Natural killer cell (primary cell): ENCODE results near the gene DIAPH2. TPM values are rescaled to one million over a fixed set of nuclear protein-coding genes. Genes with fewer than 3 reads are reported as not detected.

Experiments used
- ATAC-seq, 3 donors: fragments of 150-1000 bp in 2 of 3; fragments of 200-7000 bp in 1 of 3; cut with Tn5 transposase; 1 replicate in 1 of 3; 2 replicates in 2 of 3; pipeline ENCODE4 v1.10.0; 2021; ENCODE audit warnings: mild to moderate bottlenecking in 2 of 3, moderate library complexity in 2 of 3
- DNase-seq, 2 donors: peaks; one replicate each; pipeline versions ENCODE4 v3.0.0 to v3.0.0-alpha.2; 2013 to 2021; ENCODE audit warnings: mixed read lengths in 1 of 2
- H3K27ac ChIP-seq: one replicate; pipeline ENCODE4 v1.5.1; 2013; ENCODE audit warnings: mild to moderate bottlenecking, low read length
- H3K27me3 ChIP-seq: one replicate; pipeline ENCODE4 v1.6.1; 2013; ENCODE audit warnings: low read length; ENCODE audit not compliant: control insufficient read depth, insufficient read depth
- H3K36me3 ChIP-seq: one replicate; pipeline ENCODE4 v1.6.1; 2013; ENCODE audit warnings: low read length; ENCODE audit not compliant: control insufficient read depth, insufficient read depth
- H3K4me1 ChIP-seq: one replicate; pipeline ENCODE4 v1.6.1; 2013; ENCODE audit warnings: low read length; ENCODE audit not compliant: control insufficient read depth, insufficient read depth
- H3K4me3 ChIP-seq: one replicate; pipeline ENCODE4 v1.5.1; 2013; ENCODE audit warnings: low read length
- H3K9me3 ChIP-seq: one replicate; pipeline ENCODE4 v1.6.1; 2013; ENCODE audit warnings: low read length; ENCODE audit not compliant: control insufficient read depth, insufficient read depth
- H3K27ac Mint-ChIP-seq, 2 donors: one replicate each; pipeline ENCODE4 v1.8.0; 2022; ENCODE audit warnings: mild to moderate bottlenecking in 2 of 2, mixed read lengths in 2 of 2, moderate library complexity in 1 of 2
- H3K27me3 Mint-ChIP-seq, 2 donors: one replicate each; pipeline ENCODE4 v1.8.0; 2022; ENCODE audit warnings: low read depth in 2 of 2, mixed read lengths in 2 of 2
- H3K36me3 Mint-ChIP-seq: one replicate; pipeline ENCODE4 v1.8.0; 2022; ENCODE audit warnings: mixed read lengths
- H3K4me1 Mint-ChIP-seq, 2 donors: one replicate each; pipeline ENCODE4 v1.8.0; 2022; ENCODE audit warnings: mixed read lengths in 2 of 2
- H3K4me3 Mint-ChIP-seq: one replicate; pipeline ENCODE4 v1.8.0; 2022; ENCODE audit warnings: mild to moderate bottlenecking, moderate library complexity, mixed read lengths
- H3K9me3 Mint-ChIP-seq, 2 donors: one replicate each; pipeline ENCODE4 v1.8.0; 2022; ENCODE audit warnings: mixed read lengths in 2 of 2
- WGBS: methylation state at CpG from one replicate; pipeline ENCODE4 v1.1.7; 2013; ENCODE audit warnings: missing lambda C conversion rate; ENCODE audit not compliant: insufficient coverage; 5-methylcytosine and 5-hydroxymethylcytosine counted together
- intact Hi-C: fragments of 100-400 bp; cut with micrococcal nuclease; formaldehyde crosslinking; loops from one replicate; pipeline ENCODE4 v1.14.2; 2022
- total RNA-seq, 4 donors: library from RNA; stranded (reverse); fragments of 120-200 nt in 1 of 4; gene quantifications; one replicate each; pipeline versions ENCODE4 v1.2.3 to v1.2.4, GENCODE V29; 2013 to 2022
- TF ChIP-seq, protein P1 (sequence below): fragments of 200-600 bp; IDR thresholded peaks from one replicate; pipeline ENCODE4 v1.8.0; 2022; ENCODE audit warnings: antibody characterized with exemption

DIAPH2 gene
- total RNA-seq, 3 donors from 2014 or later (not counting 1 experiment from before 2014, with no cell fraction given), result 17.0 to 18.2 (median 17.0) TPM

- intact Hi-C loops, result no loop called here
- H3K9me3 ChIP-seq, result no peaks in the 10 kb centered on the region
- no peaks in the 10 kb centered on the region for H3K9me3 Mint-ChIP-seq
- no peak overlapping the region for H3K27ac ChIP-seq
- no peaks in the 10 kb centered on the region for H3K36me3 ChIP-seq
- no peaks in the 10 kb centered on the region for H3K36me3 Mint-ChIP-seq
- H3K4me1 Mint-ChIP-seq, result no peaks in the 10 kb centered on the region
- H3K27me3 Mint-ChIP-seq, result no peaks in the 10 kb centered on the region
- TF ChIP-seq, protein P1, sequence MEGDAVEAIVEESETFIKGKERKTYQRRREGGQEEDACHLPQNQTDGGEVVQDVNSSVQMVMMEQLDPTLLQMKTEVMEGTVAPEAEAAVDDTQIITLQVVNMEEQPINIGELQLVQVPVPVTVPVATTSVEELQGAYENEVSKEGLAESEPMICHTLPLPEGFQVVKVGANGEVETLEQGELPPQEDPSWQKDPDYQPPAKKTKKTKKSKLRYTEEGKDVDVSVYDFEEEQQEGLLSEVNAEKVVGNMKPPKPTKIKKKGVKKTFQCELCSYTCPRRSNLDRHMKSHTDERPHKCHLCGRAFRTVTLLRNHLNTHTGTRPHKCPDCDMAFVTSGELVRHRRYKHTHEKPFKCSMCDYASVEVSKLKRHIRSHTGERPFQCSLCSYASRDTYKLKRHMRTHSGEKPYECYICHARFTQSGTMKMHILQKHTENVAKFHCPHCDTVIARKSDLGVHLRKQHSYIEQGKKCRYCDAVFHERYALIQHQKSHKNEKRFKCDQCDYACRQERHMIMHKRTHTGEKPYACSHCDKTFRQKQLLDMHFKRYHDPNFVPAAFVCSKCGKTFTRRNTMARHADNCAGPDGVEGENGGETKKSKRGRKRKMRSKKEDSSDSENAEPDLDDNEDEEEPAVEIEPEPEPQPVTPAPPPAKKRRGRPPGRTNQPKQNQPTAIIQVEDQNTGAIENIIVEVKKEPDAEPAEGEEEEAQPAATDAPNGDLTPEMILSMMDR, result no peak
- ATAC-seq, result no peak
- no peak for DNase-seq
- no peak overlapping the region for H3K27ac Mint-ChIP-seq
- no peak overlapping the region for H3K4me3 Mint-ChIP-seq
- H3K4me3 ChIP-seq, result no peak overlapping the region
- H3K27me3 ChIP-seq, result no peaks in the 10 kb centered on the region
- H3K4me1 ChIP-seq, result no peaks in the 10 kb centered on the region
- 95% methylated on average over 7 of the region's 11 CpGs for WGBS
Measured at GRCh38 chrX:97320305-97320704, 635.7 kb downstream of the DIAPH2 start.

DNA sequence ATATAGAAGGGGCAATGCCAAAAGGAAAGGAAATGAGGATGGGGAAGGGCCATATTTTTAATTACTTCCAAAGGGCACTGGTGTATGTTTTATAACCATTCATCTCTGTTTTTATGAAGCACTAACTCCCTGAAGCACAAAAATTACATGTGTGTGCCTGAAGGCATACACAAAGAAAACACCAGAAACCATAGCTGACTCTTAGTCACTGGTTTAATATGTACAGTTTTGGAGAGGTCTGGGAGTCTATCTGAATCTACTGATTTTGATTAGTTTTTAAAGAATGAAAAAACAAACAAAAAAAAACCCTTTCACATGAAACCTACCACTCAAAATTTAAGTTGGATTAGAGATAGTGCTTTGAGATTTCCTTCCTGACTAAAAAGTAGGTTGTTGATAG is 637.8 kb downstream of the DIAPH2 start:
- Mint-ChIP-seq H3K4me1 (no peaks in the 10 kb centered on the region), H3K27me3 (no peaks in the 10 kb centered on the region), H3K9me3 (no peaks in the 10 kb centered on the region), H3K36me3 (no peaks in the 10 kb centered on the region), H3K27ac (no peak overlapping the region), H3K4me3 (no peak overlapping the region)
- Histone ChIP-seq H3K4me3 (no peak overlapping the region), H3K4me1 (no peaks in the 10 kb centered on the region), H3K27ac (no peak overlapping the region), H3K36me3 (no peaks in the 10 kb centered on the region), H3K9me3 (no peaks in the 10 kb centered on the region), H3K27me3 (no peaks in the 10 kb centered on the region)
- intact Hi-C loops, result no loop called here
- ATAC-seq, result no peak
- TF ChIP-seq, protein P1, result no peak
- no peak for DNase-seq

DNA sequence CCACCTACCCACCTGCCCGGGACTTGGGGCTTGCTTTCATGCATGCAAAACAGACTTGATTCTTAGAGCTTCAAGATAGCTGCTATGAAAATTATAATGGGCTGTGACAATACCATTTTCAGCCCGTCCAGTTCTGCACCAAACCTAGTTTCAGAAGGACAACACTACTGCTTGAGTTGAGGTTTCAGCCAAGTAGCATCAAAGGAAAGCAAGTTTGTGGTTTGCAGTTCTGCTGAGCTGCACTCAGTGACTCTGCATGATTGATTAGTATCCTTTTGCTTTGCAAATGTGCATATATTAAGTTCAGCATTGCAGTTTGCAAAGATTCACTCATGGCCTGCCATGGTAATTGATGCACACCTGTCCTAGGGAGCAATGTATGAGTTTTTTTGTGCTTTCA is 641.8 kb downstream of the DIAPH2 start:
- 0% methylated on average over 1 of the region's 2 CpGs for WGBS
- no peak overlapping the region for H3K4me3 ChIP-seq
- no peak overlapping the region for H3K27ac ChIP-seq
- DNase-seq (no peak), ATAC-seq (no peak)
- intact Hi-C loops, result no loop called here
- no peaks in the 10 kb centered on the region for H3K36me3 Mint-ChIP-seq
- no peaks in the 10 kb centered on the region for H3K27me3 ChIP-seq
- no peak overlapping the region for H3K27ac Mint-ChIP-seq
- no peaks in the 10 kb centered on the region for H3K9me3 ChIP-seq
- H3K4me1 ChIP-seq, result no peaks in the 10 kb centered on the region
- no peak overlapping the region for H3K4me3 Mint-ChIP-seq
- no peaks in the 10 kb centered on the region for H3K4me1 Mint-ChIP-seq
- no peaks in the 10 kb centered on the region for H3K27me3 Mint-ChIP-seq
- H3K9me3 Mint-ChIP-seq, result no peaks in the 10 kb centered on the region
- TF ChIP-seq, protein P1, result no peak
- no peaks in the 10 kb centered on the region for H3K36me3 ChIP-seq

GRCh38 chrX:97328853-97329390 is 644.3 kb downstream of the DIAPH2 start:
- DNase-seq, result no peak
- ATAC-seq, result no peak

More at GRCh38 chrX:97328853-97329390, 644.3 kb downstream of the DIAPH2 start:
- H3K4me1 Mint-ChIP-seq, result no peaks in the 10 kb centered on the region
- no CpG with 5 or more reads among the region's 1 CpG for WGBS
- Histone ChIP-seq H3K27me3 (no peaks in the 10 kb centered on the region), H3K27ac (no peak overlapping the region), H3K4me3 (no peak overlapping the region), H3K36me3 (no peaks in the 10 kb centered on the region), H3K9me3 (no peaks in the 10 kb centered on the region), H3K4me1 (no peaks in the 10 kb centered on the region)
- no peaks in the 10 kb centered on the region for H3K9me3 Mint-ChIP-seq
- no peaks in the 10 kb centered on the region for H3K27me3 Mint-ChIP-seq
- no peak overlapping the region for H3K4me3 Mint-ChIP-seq
- TF ChIP-seq, protein P1, result no peak
- intact Hi-C loops, result no loop called here
- no peaks in the 10 kb centered on the region for H3K36me3 Mint-ChIP-seq
- no peak overlapping the region for H3K27ac Mint-ChIP-seq
